PC-9 (cell line): ENCODE results near the gene CXorf66. TPM values are rescaled to one million over a fixed set of nuclear protein-coding genes. Genes with fewer than 3 reads are reported as not detected.
"Not testable (repeated sequence)": the region's sequence is repeated elsewhere in the genome, so short reads cannot be mapped to it uniquely, and the experiment has no call there.

ENCODE experiments used
- BruUV-seq: library from RNA; stranded (reverse); fragments of 400-500 nt; replicated peaks from 2 replicates; lab custom pipeline; 2021; lab: Mats Ljungman, UMichigan
- CTCF ChIA-PET: fragments of 300-600 bp; sonication (Branson Sonifier 250); formaldehyde crosslinking; loops from one replicate; lab custom pipeline; 2022; ENCODE audit warnings: antibody characterized with exemption; lab: Charles Lee
- POLR2A ChIA-PET: fragments of 300-600 bp; sonication (Branson Sonifier 250); formaldehyde crosslinking; loops from one replicate; lab custom pipeline; 2022; ENCODE audit warnings: antibody characterized with exemption; ENCODE audit not compliant: unreplicated experiment; lab: Charles Lee
- DNase-seq, 2 experiments: peaks; one replicate each; pipeline versions ENCODE4 v3.0.0 to v3.0.0-alpha.2; 2015 to 2022; ENCODE audit warnings: mixed read lengths in 1 of 2
- H2AFZ ChIP-seq: fragments of 200-600 bp; sonication (generic); 2 replicates; pipeline ENCODE4 v1.8.1; 2017; ENCODE audit warnings: antibody characterized with exemption
- H3F3A ChIP-seq: fragments of 200-600 bp; sonication (generic); 2 replicates; pipeline ENCODE4 v1.8.1; 2017; ENCODE audit warnings: antibody characterized with exemption, mild to moderate bottlenecking, low read depth; ENCODE audit not compliant: insufficient read depth
- H3K27ac ChIP-seq: fragments of 200-600 bp; sonication (generic); 2 replicates; pipeline ENCODE4 v1.6.1; 2016; ENCODE audit warnings: mixed run types
- H3K27me3 ChIP-seq: fragments of 200-600 bp; sonication (generic); 2 replicates; pipeline ENCODE4 v1.6.1; 2016; ENCODE audit warnings: low read depth, mixed run types; ENCODE audit not compliant: insufficient read depth
- H3K36me3 ChIP-seq: fragments of 200-600 bp; sonication (generic); 2 replicates; pipeline ENCODE4 v1.6.1; 2016; ENCODE audit warnings: low read depth, mixed run types
- H3K4me1 ChIP-seq: fragments of 200-600 bp; sonication (generic); replicated peaks from 2 replicates; pipeline ENCODE4 v1.6.1; 2016; ENCODE audit warnings: mixed run types; ENCODE audit not compliant: insufficient read depth
- H3K4me2 ChIP-seq: fragments of 200-600 bp; sonication (generic); 2 replicates; pipeline ENCODE4 v1.6.1; 2017; ENCODE audit warnings: mixed run types
- H3K4me3 ChIP-seq: fragments of 200-600 bp; sonication (generic); 2 replicates; pipeline ENCODE4 v1.6.1; 2016; ENCODE audit warnings: mixed run types
- H3K79me2 ChIP-seq: fragments of 200-600 bp; sonication (generic); 2 replicates; pipeline ENCODE4 v1.6.1; 2017; ENCODE audit warnings: low read depth, mixed run types
- H3K9me2 ChIP-seq: fragments of 200-600 bp; sonication (generic); 2 replicates; pipeline ENCODE4 v1.8.1; 2017; ENCODE audit warnings: mild to moderate bottlenecking; ENCODE audit not compliant: insufficient read depth
- H3K9me3 ChIP-seq: fragments of 200-600 bp; sonication (generic); 2 replicates; pipeline ENCODE4 v1.8.1; 2016; ENCODE audit warnings: low read depth; ENCODE audit not compliant: insufficient read depth
- H4K20me1 ChIP-seq: fragments of 200-600 bp; sonication (generic); 2 replicates; pipeline ENCODE4 v1.8.1; 2017; ENCODE audit not compliant: insufficient read depth
- CTCF ChIP-seq: fragments of 200-600 bp; sonication (generic); conservative IDR thresholded peaks from 2 replicates; pipeline ENCODE4 v1.6.1; 2017; ENCODE audit warnings: mixed run types, antibody characterized with exemption, mild to moderate bottlenecking, moderate library complexity
- EZH2 ChIP-seq: fragments of 200-600 bp; sonication (generic); IDR thresholded peaks from 2 replicates; pipeline ENCODE4 v1.8.0; 2017; ENCODE audit warnings: antibody characterized with exemption, low read depth
- intact Hi-C: fragments of 100-400 bp; cut with micrococcal nuclease; formaldehyde crosslinking; loops from one replicate; pipeline ENCODE4 v1.10.0; 2022; ENCODE audit not compliant: unreplicated experiment
- total RNA-seq: library from RNA; stranded (reverse); gene quantifications from 2 replicates; pipeline ENCODE4 v1.2.3, GENCODE V29; 2021

CXorf66 gene
- total RNA-seq, 1 experiment from 2014 or later = not detected

GRCh38 chrX:139966159-139966558 lies 838 bp upstream of the CXorf66 start:
- H3F3A ChIP-seq, H3K4me1 ChIP-seq, H3K27ac ChIP-seq, BruUV-seq, POLR2A ChIA-PET, H3K9me3 ChIP-seq, H3K4me3 ChIP-seq, DNase-seq, H3K79me2 ChIP-seq, H4K20me1 ChIP-seq, H3K9me2 ChIP-seq, H3K27me3 ChIP-seq, intact Hi-C loops, H3K4me2 ChIP-seq, H2AFZ ChIP-seq, H3K36me3 ChIP-seq: not testable (repeated sequence)
- TF ChIP-seq CTCF = peak; percentile 34
- CTCF ChIA-PET = interaction anchor here (0.6 kb wide), 1 partner anchor 280 kb away, joined by 4 read pairs; no protein-coding TSS in a partner anchor

GRCh38 chrX:139961091-139961490 lies 4.2 kb downstream of the CXorf66 start:
- POLR2A ChIA-PET, BruUV-seq, DNase-seq, H3K4me1 ChIP-seq, H3K9me3 ChIP-seq, H3K27me3 ChIP-seq, H3K9me2 ChIP-seq, intact Hi-C loops, H3K36me3 ChIP-seq, H3F3A ChIP-seq, H3K4me3 ChIP-seq, H2AFZ ChIP-seq, H3K4me2 ChIP-seq, H3K27ac ChIP-seq, H4K20me1 ChIP-seq, CTCF ChIA-PET, H3K79me2 ChIP-seq: not testable (repeated sequence)

GRCh38 chrX:139949703-139950102 lies 15.6 kb downstream of the CXorf66 start:
- H3K9me2 ChIP-seq = no peaks in the 10 kb centered on the region; the same call in 1 of the 2 replicates
- no peak for DNase-seq
- POLR2A ChIA-PET = no interaction called here

More at GRCh38 chrX:139949703-139950102, 15.6 kb downstream of the CXorf66 start:
- CTCF ChIA-PET = no interaction called here
- Histone ChIP-seq H3K27me3 (no peaks in the 10 kb centered on the region), H3F3A (no peaks in the 10 kb centered on the region), H3K36me3 (no peaks in the 10 kb centered on the region), H3K79me2 (no peaks in the 10 kb centered on the region), H3K4me1 (no peaks in the 10 kb centered on the region), H3K4me3 (no peak overlapping the region), H3K4me2 (no peak overlapping the region), H3K27ac (no peak overlapping the region), H4K20me1 (no peaks in the 10 kb centered on the region), H2AFZ (no peak overlapping the region), H3K9me3 (no peaks in the 10 kb centered on the region)
- BruUV-seq = no TSS peak
- TF ChIP-seq EZH2 = no peak
- TF ChIP-seq CTCF = no peak
- intact Hi-C loops = no loop called here
